ENCODE measurements around the gene IDH3G.

The IDH3G gene

DNA sequence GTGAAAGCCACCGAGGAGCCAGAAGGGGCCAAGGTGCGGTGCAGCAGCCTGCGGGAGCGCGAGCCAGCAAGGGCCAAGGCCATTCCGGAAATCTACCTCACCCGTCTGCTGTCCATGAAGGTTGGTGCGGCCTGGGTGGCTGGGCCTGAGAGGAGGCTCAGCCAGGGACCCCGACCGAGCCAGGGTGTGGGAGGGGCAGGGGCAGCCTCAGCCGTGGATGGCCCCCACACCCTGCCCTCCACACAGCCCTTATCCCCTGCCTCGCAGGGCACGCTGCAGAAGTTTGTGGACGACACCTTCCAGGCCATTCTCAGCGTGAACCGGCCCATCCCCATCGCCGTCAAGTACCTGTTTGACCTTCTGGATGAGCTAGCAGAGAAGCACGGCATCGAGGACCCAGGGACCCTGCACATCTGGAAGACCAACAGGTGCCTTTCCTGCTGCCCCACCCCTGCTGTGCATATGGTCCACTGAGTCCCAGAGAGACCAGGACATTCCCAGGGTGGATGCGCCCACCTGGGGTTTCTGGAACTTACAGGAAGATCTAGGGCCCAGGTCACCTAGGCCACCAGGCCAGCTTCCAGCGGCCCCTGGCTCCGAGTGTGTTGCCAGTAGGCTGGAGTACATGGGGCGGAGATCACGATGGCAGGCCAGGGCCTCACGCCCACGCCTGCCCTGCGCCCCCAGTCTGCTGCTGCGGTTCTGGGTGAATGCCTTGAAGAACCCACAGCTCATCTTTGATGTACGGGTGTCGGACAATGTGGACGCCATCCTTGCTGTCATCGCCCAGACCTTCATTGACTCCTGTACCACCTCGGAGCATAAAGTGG lies 16.7 kb downstream of the IDH3G start:
- TF ChIP-seq, protein P1, sequence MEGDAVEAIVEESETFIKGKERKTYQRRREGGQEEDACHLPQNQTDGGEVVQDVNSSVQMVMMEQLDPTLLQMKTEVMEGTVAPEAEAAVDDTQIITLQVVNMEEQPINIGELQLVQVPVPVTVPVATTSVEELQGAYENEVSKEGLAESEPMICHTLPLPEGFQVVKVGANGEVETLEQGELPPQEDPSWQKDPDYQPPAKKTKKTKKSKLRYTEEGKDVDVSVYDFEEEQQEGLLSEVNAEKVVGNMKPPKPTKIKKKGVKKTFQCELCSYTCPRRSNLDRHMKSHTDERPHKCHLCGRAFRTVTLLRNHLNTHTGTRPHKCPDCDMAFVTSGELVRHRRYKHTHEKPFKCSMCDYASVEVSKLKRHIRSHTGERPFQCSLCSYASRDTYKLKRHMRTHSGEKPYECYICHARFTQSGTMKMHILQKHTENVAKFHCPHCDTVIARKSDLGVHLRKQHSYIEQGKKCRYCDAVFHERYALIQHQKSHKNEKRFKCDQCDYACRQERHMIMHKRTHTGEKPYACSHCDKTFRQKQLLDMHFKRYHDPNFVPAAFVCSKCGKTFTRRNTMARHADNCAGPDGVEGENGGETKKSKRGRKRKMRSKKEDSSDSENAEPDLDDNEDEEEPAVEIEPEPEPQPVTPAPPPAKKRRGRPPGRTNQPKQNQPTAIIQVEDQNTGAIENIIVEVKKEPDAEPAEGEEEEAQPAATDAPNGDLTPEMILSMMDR (IDR thresholded peaks at IDR 0.05; ENCODE audit: low read length), result no peak
- no peak for TF ChIP-seq EZH2 (IDR thresholded peaks at IDR 0.05; ENCODE audit: borderline replicate concordance, low read length)
- H3K9ac ChIP-seq (ENCODE audit: low read length), result no peak overlapping the region
- H3K9me3 ChIP-seq (ENCODE audit: low read length), result no peaks in the 10 kb centered on the region
- no peak overlapping the region for H3K27ac ChIP-seq (ENCODE audit: low read depth, low read length, poor library complexity, severe bottlenecking)
- no peak overlapping the region for H3K4me2 ChIP-seq (ENCODE audit: low read length)
- H3K36me3 ChIP-seq (ENCODE audit: insufficient read depth, low read length), result no peaks in the 10 kb centered on the region
- peaks cover 3% of the 10 kb centered on the region for H3K4me1 ChIP-seq (ENCODE audit: insufficient read depth, low read length, severe bottlenecking)
- no peak overlapping the region for H3K4me3 ChIP-seq (ENCODE audit: low read depth, low read length, poor library complexity, severe bottlenecking)
- H3F3A ChIP-seq (ENCODE audit: insufficient read depth, low read length), result no peaks in the 10 kb centered on the region
- H3K79me2 ChIP-seq (ENCODE audit: insufficient read depth, low read length), result no peaks in the 10 kb centered on the region
- H3K9me2 ChIP-seq (ENCODE audit: low read depth, low read length), result no peaks in the 10 kb centered on the region
- no peaks in the 10 kb centered on the region for H3K27me3 ChIP-seq (ENCODE audit: insufficient read depth, low read length)
- no peak overlapping the region for H2AFZ ChIP-seq (ENCODE audit: low read length)
- no peaks in the 10 kb centered on the region for H4K20me1 ChIP-seq (ENCODE audit: insufficient read depth, low read length)

DNA sequence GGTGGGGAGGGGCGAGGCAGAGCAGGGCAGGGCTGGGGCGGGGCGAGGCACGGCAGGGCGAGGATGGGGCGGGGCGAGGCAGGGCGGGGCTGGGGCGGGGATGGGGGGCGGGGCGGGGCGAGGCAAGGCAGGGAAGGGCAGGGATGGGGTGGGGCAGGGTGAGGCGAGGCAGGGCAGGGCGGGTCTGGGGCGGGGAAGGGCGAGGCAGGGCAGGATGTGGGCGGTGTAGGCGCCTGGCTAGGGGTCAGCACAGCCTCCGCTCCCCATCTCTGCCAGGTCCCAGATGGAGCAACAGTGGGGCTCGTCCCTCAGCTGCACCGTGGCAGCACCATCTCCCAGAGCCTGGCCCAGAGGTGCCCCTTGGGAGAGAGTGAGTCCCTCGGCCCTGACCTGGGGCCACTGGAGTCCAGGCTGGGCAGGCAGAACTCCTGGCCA lies 17.5 kb downstream of the IDH3G start:
- Histone ChIP-seq H4K20me1 (ENCODE audit: insufficient read depth, low read length) (no peaks in the 10 kb centered on the region), H3K9ac (ENCODE audit: low read length) (no peak overlapping the region), H3K4me1 (ENCODE audit: insufficient read depth, low read length, severe bottlenecking) (peaks cover 3% of the 10 kb centered on the region), H3K27ac (ENCODE audit: low read depth, low read length, poor library complexity, severe bottlenecking) (no peak overlapping the region), H3K9me2 (ENCODE audit: low read depth, low read length) (no peaks in the 10 kb centered on the region), H3F3A (ENCODE audit: insufficient read depth, low read length) (no peaks in the 10 kb centered on the region), H3K27me3 (ENCODE audit: insufficient read depth, low read length) (no peaks in the 10 kb centered on the region), H3K4me2 (ENCODE audit: low read length) (no peak overlapping the region), H2AFZ (ENCODE audit: low read length) (no peak overlapping the region), H3K79me2 (ENCODE audit: insufficient read depth, low read length) (no peaks in the 10 kb centered on the region), H3K9me3 (ENCODE audit: low read length) (no peaks in the 10 kb centered on the region), H3K36me3 (ENCODE audit: insufficient read depth, low read length) (no peaks in the 10 kb centered on the region), H3K4me3 (ENCODE audit: low read depth, low read length, poor library complexity, severe bottlenecking) (no peak overlapping the region)
- TF ChIP-seq EZH2 (IDR thresholded peaks at IDR 0.05; ENCODE audit: borderline replicate concordance, low read length), result no peak
- TF ChIP-seq, protein P1 (IDR thresholded peaks at IDR 0.05; ENCODE audit: low read length), result no peak

DNA sequence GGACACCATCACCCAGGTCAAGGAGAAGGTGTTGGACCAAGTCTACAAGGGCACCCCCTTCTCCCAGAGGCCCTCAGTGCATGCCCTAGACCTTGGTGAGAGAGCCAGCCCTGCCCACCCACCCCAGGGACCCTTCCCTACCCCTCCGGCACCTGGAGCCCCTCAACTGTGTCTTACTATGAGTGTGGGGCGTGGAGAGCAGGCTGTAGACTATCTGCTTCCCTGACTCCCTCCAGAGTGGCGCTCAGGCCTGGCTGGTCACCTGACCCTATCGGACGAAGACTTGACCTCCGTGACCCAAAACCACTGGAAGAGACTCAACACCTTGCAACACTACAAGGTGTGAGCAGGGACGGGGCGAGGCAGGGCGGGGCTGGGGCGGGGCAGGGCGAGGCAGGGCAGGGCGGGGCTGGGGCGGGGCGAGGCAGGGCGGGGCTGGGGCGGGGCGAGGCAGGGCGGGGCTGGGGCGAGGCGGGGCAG lies 18.0 kb downstream of the IDH3G start:
- no peak overlapping the region for H3K9ac ChIP-seq (ENCODE audit: low read length)
- peaks cover 2% of the 10 kb centered on the region for H3K4me1 ChIP-seq (ENCODE audit: insufficient read depth, low read length, severe bottlenecking)
- H3K9me3 ChIP-seq (ENCODE audit: low read length), result no peaks in the 10 kb centered on the region
- no peaks in the 10 kb centered on the region for H4K20me1 ChIP-seq (ENCODE audit: insufficient read depth, low read length)
- H3K4me2 ChIP-seq (ENCODE audit: low read length), result no peak overlapping the region
- H3K36me3 ChIP-seq (ENCODE audit: insufficient read depth, low read length), result no peaks in the 10 kb centered on the region
- H3K9me2 ChIP-seq (ENCODE audit: low read depth, low read length), result no peaks in the 10 kb centered on the region
- H3K4me3 ChIP-seq (ENCODE audit: low read depth, low read length, poor library complexity, severe bottlenecking), result no peak overlapping the region
- no peak overlapping the region for H3K27ac ChIP-seq (ENCODE audit: low read depth, low read length, poor library complexity, severe bottlenecking)
- H3K27me3 ChIP-seq (ENCODE audit: insufficient read depth, low read length), result no peaks in the 10 kb centered on the region
- no peak overlapping the region for H2AFZ ChIP-seq (ENCODE audit: low read length)
- TF ChIP-seq, protein P1 (IDR thresholded peaks at IDR 0.05; ENCODE audit: low read length), result no peak
- no peak for TF ChIP-seq EZH2 (IDR thresholded peaks at IDR 0.05; ENCODE audit: borderline replicate concordance, low read length)
- no peaks in the 10 kb centered on the region for H3F3A ChIP-seq (ENCODE audit: insufficient read depth, low read length)
- no peaks in the 10 kb centered on the region for H3K79me2 ChIP-seq (ENCODE audit: insufficient read depth, low read length)

All from OCI-LY1 (cell line).